GM12891 (cell line): ENCODE measurements around the gene DNAI1.

ENCODE experiments used
- DNase-seq: peaks from one replicate; pipeline ENCODE4 v3.0.0; 2011; ENCODE audit warnings: low spot score; ENCODE audit not compliant: insufficient read length
- FAIRE-seq: peaks from 2 replicates; lab custom pipeline; 2011; peaks lifted over from hg19 to GRCh38; lab: Jason Lieb, UNC
- PAX5 ChIP-seq: IDR thresholded peaks from 2 replicates; pipeline ENCODE4 v1.6.1; 2011; ENCODE audit warnings: low read length, moderate library complexity, mild to moderate bottlenecking; ENCODE audit not compliant: insufficient read depth, severe bottlenecking
- POLR2A ChIP-seq: IDR thresholded peaks from 2 replicates; pipeline ENCODE4 v1.6.1; 2011; ENCODE audit warnings: low read depth, low read length, control low read depth
- POLR2AphosphoS5 ChIP-seq: IDR thresholded peaks from 2 replicates; pipeline ENCODE4 v1.6.1; 2011; ENCODE audit warnings: low read depth, low read length, control low read depth
- POU2F2 ChIP-seq: IDR thresholded peaks from 2 replicates; pipeline ENCODE4 v1.6.1; 2011; ENCODE audit warnings: low read depth, mild to moderate bottlenecking, control low read depth, low read length, moderate library complexity
- SPI1 ChIP-seq: IDR thresholded peaks from 2 replicates; pipeline ENCODE4 v1.6.1; 2011; ENCODE audit warnings: low read depth, low read length, control low read depth
- TAF1 ChIP-seq: IDR thresholded peaks from 2 replicates; pipeline ENCODE4 v1.6.1; 2011; ENCODE audit warnings: low read depth, low read length, control low read depth

DNAI1 gene

DNA sequence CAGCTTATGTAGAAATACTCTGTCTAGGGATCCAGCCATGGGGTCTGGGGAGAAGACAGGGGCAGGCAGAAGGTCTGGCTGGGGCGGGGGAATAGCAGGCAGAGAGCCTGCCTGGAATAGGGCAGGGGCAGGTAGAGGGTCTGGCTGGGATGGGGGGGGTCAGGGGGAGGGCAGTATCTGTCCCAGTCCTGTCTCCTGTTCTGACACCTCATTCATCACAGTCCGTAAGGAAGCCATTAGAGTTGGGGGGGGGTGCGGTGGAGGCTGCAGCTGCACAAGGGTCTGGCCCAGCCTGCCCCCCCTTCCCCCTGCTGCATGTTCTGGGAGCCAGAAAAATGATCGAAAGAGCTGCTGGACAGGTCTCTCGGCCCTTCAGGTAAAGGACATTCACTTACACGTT, 98.3 kb downstream of the DNAI1 start:
- TF ChIP-seq SPI1 (no peak), POLR2AphosphoS5 (no peak)
- DNase-seq = no peak
- no peak for FAIRE-seq

DNA sequence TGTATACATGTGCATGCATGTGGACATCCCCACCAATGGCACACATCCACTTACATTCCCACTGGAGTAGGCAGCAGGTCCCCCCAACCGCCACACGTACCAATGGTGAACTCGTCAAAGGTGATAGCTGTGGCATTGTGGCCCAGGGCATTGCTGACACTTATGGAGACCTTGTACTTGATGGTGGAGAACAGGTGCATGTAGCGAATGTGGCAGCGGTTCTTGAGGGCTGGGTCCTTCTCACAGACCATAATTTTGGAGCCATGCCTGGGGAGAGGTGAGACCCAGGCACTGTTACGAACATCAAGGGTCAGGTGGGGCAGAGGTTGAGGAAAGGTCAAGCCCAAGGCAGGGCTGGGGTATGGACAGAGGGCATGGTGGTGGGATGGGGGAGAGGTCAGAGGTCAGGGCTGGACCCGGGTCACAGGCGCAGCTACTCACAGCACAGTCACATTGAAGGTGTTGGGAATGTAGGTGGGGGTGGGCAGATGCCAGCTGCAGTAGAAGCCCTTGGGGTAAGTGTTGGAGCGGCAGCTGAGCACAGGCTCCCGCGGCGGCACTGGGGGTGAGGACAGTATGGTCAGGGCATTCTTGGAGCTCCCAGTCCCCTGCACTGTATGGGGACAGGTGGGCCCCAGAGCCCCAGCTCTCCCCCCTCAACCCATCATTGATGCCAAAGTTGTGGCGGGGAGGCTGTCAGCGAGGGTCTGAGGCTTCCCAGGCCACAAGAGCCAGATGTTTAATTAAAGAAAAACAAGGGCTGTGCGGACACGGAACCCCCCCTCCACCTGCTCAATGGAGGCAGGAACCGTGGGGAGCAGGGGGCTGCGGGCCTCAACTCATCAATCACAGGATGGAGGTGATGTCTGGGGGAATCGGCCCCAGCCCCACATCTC, 99.1 kb downstream of the DNAI1 start:
- DNase-seq = no peak
- no peak for TF ChIP-seq POLR2AphosphoS5
- TF ChIP-seq POLR2A = no peak
- TF ChIP-seq PAX5 = no peak
- TF ChIP-seq POU2F2 = no peak
- TF ChIP-seq SPI1 = no peak
- TF ChIP-seq TAF1 = no peak
- FAIRE-seq = no peak

DNA sequence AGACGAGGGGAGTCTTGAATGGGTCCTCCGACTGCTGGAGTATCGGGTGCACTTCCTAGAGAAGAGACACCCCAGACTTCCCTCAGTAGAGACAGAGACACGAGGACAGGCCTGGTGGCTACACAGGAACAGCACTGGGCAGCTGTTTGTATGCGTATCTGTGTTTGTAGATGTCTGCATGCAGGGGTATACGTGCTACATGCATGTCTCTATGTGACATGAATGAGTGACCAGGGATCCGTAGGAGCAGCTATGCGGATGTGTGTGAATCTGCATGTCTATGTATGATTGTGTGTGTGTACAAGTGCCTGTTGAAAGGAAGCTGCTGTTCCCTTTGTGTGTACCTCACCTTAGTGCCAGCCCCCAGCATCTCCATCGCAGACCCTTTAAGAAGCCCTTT, 99.8 kb downstream of the DNAI1 start:
- no peak for DNase-seq
- peak; percentile 45 for FAIRE-seq
- TF ChIP-seq POLR2AphosphoS5 = no peak
- TF ChIP-seq POLR2A = no peak
- no peak for TF ChIP-seq TAF1
- TF ChIP-seq PAX5 = no peak
- TF ChIP-seq SPI1 = no peak
- no peak for TF ChIP-seq POU2F2

DNA sequence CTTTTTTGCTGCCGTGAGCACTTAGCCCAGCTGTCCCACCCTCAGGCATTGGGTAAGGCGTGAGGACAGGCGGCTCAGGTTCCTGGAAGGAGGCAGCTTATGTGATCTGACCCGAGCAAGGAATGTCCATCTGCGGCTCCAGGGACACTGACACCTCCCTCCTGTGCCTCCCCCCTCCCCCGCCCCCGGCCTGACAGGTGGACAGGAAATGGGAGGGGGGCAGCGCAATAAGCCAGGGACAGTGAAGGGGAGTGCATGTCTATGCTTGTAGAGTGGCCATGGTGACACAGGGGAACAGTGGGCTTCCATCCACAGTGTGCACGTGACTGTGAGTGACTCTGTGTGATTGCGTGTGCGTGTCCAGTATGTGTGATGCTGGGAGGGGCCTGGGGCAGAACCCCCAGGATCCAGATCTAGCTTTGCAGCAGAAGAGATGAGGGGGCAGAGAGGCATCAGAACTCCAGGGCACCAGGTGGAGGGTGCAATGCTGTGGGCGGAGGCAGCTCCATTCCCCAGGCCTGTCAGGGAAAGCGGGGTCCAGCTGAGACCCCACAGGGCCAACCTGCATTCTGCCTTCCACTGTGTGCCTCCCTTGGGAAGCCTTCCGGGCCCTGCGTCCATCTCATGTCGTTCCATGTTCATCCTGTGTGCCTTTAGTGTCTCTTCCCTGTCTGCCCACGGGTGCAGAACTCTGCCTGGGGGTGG, 100.5 kb downstream of the DNAI1 start:
- FAIRE-seq = no peak
- no peak for DNase-seq
- no peak for TF ChIP-seq TAF1
- TF ChIP-seq POLR2A = no peak
- TF ChIP-seq POU2F2 = no peak
- no peak for TF ChIP-seq SPI1
- no peak for TF ChIP-seq PAX5
- TF ChIP-seq POLR2AphosphoS5 = no peak

DNA sequence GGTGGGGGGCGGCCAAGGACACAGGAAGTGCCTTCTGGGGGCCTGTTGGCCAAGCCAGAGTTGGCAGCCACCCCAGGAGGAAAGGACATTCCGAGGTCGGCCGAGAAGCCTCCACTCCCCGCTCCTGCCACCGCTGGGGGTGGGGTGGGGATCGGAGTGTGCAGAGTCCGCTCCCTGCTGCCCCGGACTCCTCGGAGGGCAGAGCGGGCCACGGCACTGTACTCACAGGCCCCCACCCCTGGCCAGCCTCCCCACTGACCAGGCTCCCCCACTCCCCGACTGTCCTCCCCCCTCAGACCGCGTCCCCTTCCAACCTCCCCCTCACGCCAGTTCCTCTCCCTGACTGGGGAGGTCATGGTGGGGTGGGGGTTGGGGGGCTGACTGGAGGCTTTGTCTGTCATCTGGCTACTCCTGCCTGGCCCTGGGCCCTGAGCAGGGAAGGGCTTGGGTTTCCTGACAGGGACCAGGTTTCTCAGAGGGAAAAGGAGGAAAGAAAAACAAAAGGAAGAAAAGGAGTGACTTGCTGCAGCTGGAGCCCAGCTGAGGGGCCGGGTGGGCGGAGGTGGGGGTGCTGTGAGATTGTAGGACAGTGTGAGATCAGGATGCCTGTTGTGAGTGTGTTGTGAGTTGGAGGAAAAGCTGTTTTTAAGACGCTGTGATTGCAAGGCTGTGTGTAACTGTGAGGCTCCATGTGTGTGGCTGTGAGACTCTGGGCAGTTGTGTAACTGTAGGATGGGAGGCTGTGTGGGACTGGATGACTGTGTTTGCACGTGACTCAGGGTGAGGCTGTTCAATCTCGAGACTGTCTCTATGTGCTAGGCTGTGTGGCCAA, 101.2 kb downstream of the DNAI1 start:
- peak; percentile 59 for FAIRE-seq
- TF ChIP-seq SPI1 (no peak), PAX5 (no peak), POU2F2 (no peak), TAF1 (no peak), POLR2AphosphoS5 (no peak), POLR2A (no peak)
- DNase-seq = no peak

DNA sequence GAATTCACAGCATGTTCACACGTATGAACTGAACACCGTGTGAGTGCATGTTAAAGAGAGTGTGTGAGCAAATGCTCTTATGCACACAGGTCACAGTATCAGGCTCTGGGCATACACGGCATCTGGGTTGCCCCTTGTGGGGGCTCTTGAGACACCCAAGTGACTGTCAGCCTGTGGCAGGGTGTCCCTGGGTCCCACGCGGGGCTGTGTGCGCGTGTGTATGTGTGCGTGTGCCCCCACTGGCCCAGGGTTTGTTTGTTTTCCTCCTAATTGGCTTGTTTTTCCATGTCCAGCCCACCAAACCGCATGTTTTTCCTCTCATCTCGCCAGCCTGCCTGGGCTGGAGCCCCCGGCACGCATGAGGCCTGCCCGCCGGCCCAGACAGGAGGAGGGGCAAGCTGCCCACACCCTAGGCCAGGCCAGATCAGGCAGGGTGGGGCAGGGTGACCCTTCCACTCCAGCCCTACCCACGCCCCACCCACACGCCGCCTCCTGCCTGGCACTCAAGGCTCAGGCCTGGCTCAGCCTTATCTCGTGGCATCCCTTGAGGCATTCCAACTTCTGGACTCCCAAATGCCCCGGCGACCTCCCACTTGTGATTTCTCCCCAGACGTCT, 102.1 kb downstream of the DNAI1 start:
- FAIRE-seq = no peak
- TF ChIP-seq POU2F2 = no peak
- DNase-seq = no peak

DNA sequence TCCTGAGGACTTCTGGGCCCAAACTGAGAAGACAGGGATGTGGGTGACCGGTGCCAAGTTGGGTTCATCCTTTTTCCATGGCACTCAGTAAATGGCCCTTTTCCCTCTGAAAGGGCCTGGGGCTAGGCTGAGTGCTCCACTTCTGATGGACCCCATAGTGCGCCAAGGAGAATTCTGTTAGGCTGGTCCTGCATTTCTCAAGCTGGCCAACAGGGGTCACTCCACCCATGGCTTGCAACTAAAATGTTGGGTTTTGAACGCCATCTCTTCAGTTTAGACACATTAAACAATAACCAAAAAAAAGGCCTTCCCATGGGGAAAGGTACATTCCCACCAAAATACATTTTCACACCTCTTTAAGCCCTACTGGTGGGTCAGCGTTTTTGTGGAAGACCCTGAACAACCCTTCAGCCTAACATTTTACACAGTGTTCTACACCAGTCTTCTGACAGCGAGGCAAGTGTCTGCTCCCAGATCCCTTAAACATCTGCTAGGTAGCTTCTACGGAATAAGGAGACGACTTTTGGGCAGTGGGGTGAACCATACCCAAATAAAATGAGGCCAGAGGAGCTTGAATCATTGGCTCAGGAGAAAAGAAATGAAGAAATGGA, 103.6 kb downstream of the DNAI1 start:
- TF ChIP-seq PAX5 (no peak), POLR2AphosphoS5 (no peak), SPI1 (no peak), TAF1 (no peak), POU2F2 (no peak), POLR2A (no peak)
- no peak for DNase-seq
- no peak for FAIRE-seq

DNA sequence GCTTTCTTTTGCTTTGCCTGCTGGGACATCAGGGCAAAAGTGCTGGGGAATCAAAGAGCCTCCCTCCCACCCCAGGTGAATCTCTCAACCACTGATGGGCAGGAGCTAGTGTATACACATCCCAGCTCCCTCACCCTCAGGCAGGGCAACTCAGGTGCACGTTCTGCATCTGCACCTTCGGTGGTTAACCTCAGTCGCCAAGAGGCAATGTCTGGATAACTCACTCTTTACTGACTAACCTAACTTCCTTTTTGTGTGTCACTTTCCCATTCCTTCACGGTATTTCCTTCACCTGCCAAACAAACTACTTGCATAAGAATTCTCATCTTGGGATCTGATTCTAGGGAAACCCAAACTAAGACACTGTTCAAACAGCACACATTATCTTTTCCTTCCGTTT, 104.7 kb downstream of the DNAI1 start:
- FAIRE-seq = no peak
- TF ChIP-seq POU2F2 (no peak), TAF1 (no peak), PAX5 (no peak), POLR2AphosphoS5 (no peak), SPI1 (no peak)
- no peak for DNase-seq

DNA sequence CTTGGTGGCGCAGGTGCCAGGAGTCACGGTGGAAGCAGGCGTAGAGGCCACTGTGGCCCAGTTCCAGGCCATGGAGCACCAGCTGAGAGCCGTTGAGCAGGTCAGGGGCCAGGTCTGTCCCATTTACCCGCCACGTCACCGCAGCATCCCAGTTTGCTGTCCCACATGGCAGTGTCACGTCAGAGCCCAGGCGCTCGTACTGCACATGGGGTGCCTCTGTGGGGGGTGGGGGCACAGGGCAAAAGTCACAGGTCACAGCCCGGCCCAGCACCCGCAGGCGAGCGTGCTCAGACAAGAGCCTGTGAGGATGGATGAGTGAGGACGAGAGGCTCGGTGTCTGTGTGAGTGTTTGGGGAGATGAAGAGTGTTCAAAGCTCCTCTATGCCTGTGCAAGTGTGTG, 106.0 kb downstream of the DNAI1 start:
- DNase-seq (no peak), FAIRE-seq (no peak)
- TF ChIP-seq PAX5 (no peak), TAF1 (no peak), POLR2A (no peak), SPI1 (no peak), POLR2AphosphoS5 (no peak), POU2F2 (no peak)
